ENCODE measurements around the gene PTPN23. TPM values are rescaled to one million over a fixed set of nuclear protein-coding genes. Genes with fewer than 3 reads are reported as not detected.
A peak's percentile ranks its signal among the peaks of the same experiment; 100 is the strongest.

The PTPN23 gene
- total and polyA plus RNA-seq, 2 experiments from 2014 or later: 14.3 to 48.8 TPM

GRCh38 chr3:47425959-47426358 lies 45.1 kb downstream of the PTPN23 start:
- peaks cover 7% of the 10 kb centered on the region for H3K27me3 Mint-ChIP-seq (ENCODE audit: insufficient read depth, low read depth, poor library complexity)
- ATAC-seq (no peak), DNase-seq (ENCODE audit: low spot score) (no peak)
- H3K36me3 Mint-ChIP-seq (ENCODE audit: low read depth): peaks cover 42% of the 10 kb centered on the region
- peaks cover 5% of the 10 kb centered on the region for H3K4me1 Mint-ChIP-seq
- H3K4me1 ChIP-seq (ENCODE audit: insufficient read depth): no peaks in the 10 kb centered on the region
- no peak for TF ChIP-seq ZNF462 (CRISPR knock-in tag; IDR thresholded peaks at IDR 0.05)
- TF ChIP-seq EZH2phosphoT487 (IDR thresholded peaks at IDR 0.05; ENCODE audit: unreplicated experiment): no peak
- TF ChIP-seq POLR2AphosphoS5 (IDR thresholded peaks at IDR 0.05; ENCODE audit: low read depth): no peak
- no peak for TF ChIP-seq JUNB (IDR thresholded peaks at IDR 0.05; ENCODE audit: unreplicated experiment)
- no peak for TF ChIP-seq STAT1 (IDR thresholded peaks at IDR 0.05; ENCODE audit: unreplicated experiment)
- peaks cover 4% of the 10 kb centered on the region for H3F3A ChIP-seq (replicated peaks; ENCODE audit: low read depth)
- no peak overlapping the region for H2AFZ ChIP-seq
- H3K27ac Mint-ChIP-seq: no peak overlapping the region; the same call in 1 of the 2 replicates
- H3K9me2 ChIP-seq (ENCODE audit: insufficient read depth): no peaks in the 10 kb centered on the region
- no peaks in the 10 kb centered on the region for H3K27me3 ChIP-seq (ENCODE audit: insufficient read depth)
- no peak overlapping the region for H3K4me3 Mint-ChIP-seq
- H3K27ac ChIP-seq (ENCODE audit: low read depth): 0 out of 2 replicates have a peak overlapping the region, but pooled peaks have one; percentile 32
- H3K79me2 ChIP-seq (replicated peaks; ENCODE audit: insufficient read depth): no peaks in the 10 kb centered on the region
- H3K9me3 Mint-ChIP-seq: no peaks in the 10 kb centered on the region; the same call in 2 of the 3 replicates
- no peak overlapping the region for H3K4me3 ChIP-seq
- no peaks in the 10 kb centered on the region; the same call in 1 of the 2 replicates for H3K36me3 ChIP-seq (ENCODE audit: insufficient read depth)
- H4K20me1 ChIP-seq (replicated peaks; ENCODE audit: insufficient read depth): peaks cover 6% of the 10 kb centered on the region
- no peak overlapping the region for H3K4me2 ChIP-seq

GRCh38 chr3:47427866-47428265 lies 47.0 kb downstream of the PTPN23 start:
- Histone ChIP-seq H3K36me3 (ENCODE audit: insufficient read depth) (no peaks in the 10 kb centered on the region), H3K9me2 (ENCODE audit: insufficient read depth) (no peaks in the 10 kb centered on the region), H3K27me3 (ENCODE audit: insufficient read depth) (no peaks in the 10 kb centered on the region), H3K4me3 (no peak overlapping the region), H2AFZ (no peak overlapping the region), H3K4me1 (ENCODE audit: insufficient read depth) (no peaks in the 10 kb centered on the region), H3K27ac (ENCODE audit: low read depth) (no peak overlapping the region), H3K4me2 (no peak overlapping the region), H3K79me2 (replicated peaks; ENCODE audit: insufficient read depth) (no peaks in the 10 kb centered on the region), H3F3A (replicated peaks; ENCODE audit: low read depth) (peaks cover 1% of the 10 kb centered on the region; the same call in 1 of the 2 replicates), H4K20me1 (replicated peaks; ENCODE audit: insufficient read depth) (peaks cover 6% of the 10 kb centered on the region)
- H3K4me1 Mint-ChIP-seq: no peaks in the 10 kb centered on the region; the same call in 1 of the 3 replicates
- H3K4me3 Mint-ChIP-seq: no peak overlapping the region
- peaks cover 43% of the 10 kb centered on the region for H3K36me3 Mint-ChIP-seq (ENCODE audit: low read depth)
- H3K27me3 Mint-ChIP-seq (ENCODE audit: insufficient read depth, low read depth, poor library complexity): no peaks in the 10 kb centered on the region
- no peak for DNase-seq (ENCODE audit: low spot score)
- no peak for ATAC-seq
- no peaks in the 10 kb centered on the region; the same call in 2 of the 3 replicates for H3K9me3 Mint-ChIP-seq
- H3K27ac Mint-ChIP-seq: no peak overlapping the region
- TF ChIP-seq EZH2phosphoT487 (IDR thresholded peaks at IDR 0.05; ENCODE audit: unreplicated experiment) (no peak), ZNF114 (CRISPR knock-in tag; IDR thresholded peaks at IDR 0.05) (no peak), POLR2AphosphoS5 (IDR thresholded peaks at IDR 0.05; ENCODE audit: low read depth) (no peak), STAT1 (IDR thresholded peaks at IDR 0.05; ENCODE audit: unreplicated experiment) (no peak), NANOG (IDR thresholded peaks at IDR 0.05; ENCODE audit: borderline replicate concordance) (no peak), ZNF331 (CRISPR knock-in tag; IDR thresholded peaks at IDR 0.05; ENCODE audit: low read depth) (no peak), EZH2 (IDR thresholded peaks at IDR 0.05; ENCODE audit: low read depth, unreplicated experiment) (no peak), JUNB (IDR thresholded peaks at IDR 0.05; ENCODE audit: unreplicated experiment) (no peak), ETS1 (IDR thresholded peaks at IDR 0.05) (no peak), CTCF (conservative IDR thresholded peaks at IDR 0.05; ENCODE audit: low read depth in 2 of 2) (no peak), CREB1 (CRISPR knock-in tag; IDR thresholded peaks at IDR 0.05; ENCODE audit: low read depth) (no peak)

Data from GM23338 (cell line).